Fibroblast of lung (primary cell): ENCODE results near the gene INHA. TPM values are rescaled to one million over a fixed set of nuclear protein-coding genes. Genes with fewer than 3 reads are reported as not detected.

Experiments used
- DNase-seq, 2 donors: peaks; one replicate each; pipeline versions ENCODE4 v3.0.0 to v3.0.0-alpha.2; 2010; ENCODE audit warnings: low read depth in 2 of 2
- H2AFZ ChIP-seq: 2 replicates; pipeline ENCODE4 v1.5.1; 2012; ENCODE audit warnings: low read length, control low read depth, inconsistent platforms
- H3K27ac ChIP-seq: 2 replicates; pipeline ENCODE4 v1.5.1; 2011; ENCODE audit warnings: low read length, control low read depth; ENCODE audit not compliant: insufficient read depth
- H3K27me3 ChIP-seq: 2 replicates; pipeline ENCODE4 v1.5.1; 2011; ENCODE audit warnings: mild to moderate bottlenecking, low read length; ENCODE audit not compliant: control insufficient read depth, insufficient read depth
- H3K36me3 ChIP-seq: 2 replicates; pipeline ENCODE4 v1.5.1; 2011; ENCODE audit warnings: low read length; ENCODE audit not compliant: control insufficient read depth, insufficient read depth
- H3K4me1 ChIP-seq: 2 replicates; pipeline ENCODE4 v1.5.1; 2011; ENCODE audit warnings: low read length; ENCODE audit not compliant: control insufficient read depth, insufficient read depth; ENCODE audit errors: extremely low read depth
- H3K4me2 ChIP-seq: 2 replicates; pipeline ENCODE4 v1.5.1; 2011; ENCODE audit warnings: low read length, control low read depth; ENCODE audit not compliant: insufficient read depth; ENCODE audit errors: extremely low read depth
- H3K4me3 ChIP-seq, 4 experiments: fragments of 200-600 bp in 1 of 4; sonication (generic) in 1 of 4; replicated peaks in 1 of 4; 2 replicates each; pipeline ENCODE4 v1.5.1; 2011 to 2016; ENCODE audit warnings: low read length in 4 of 4, low read depth in 3 of 4, mild to moderate bottlenecking in 3 of 4, control low read depth in 2 of 4, inconsistent platforms in 1 of 4, mixed read lengths in 1 of 4; ENCODE audit not compliant: insufficient read depth in 1 of 4; ENCODE audit errors: control extremely low read depth in 1 of 4
- H3K79me2 ChIP-seq: 2 replicates; pipeline ENCODE4 v1.5.1; 2012; ENCODE audit warnings: mild to moderate bottlenecking, low read length, inconsistent platforms; ENCODE audit not compliant: control insufficient read depth, insufficient read depth
- H3K9ac ChIP-seq: 2 replicates; pipeline ENCODE4 v1.5.1; 2011; ENCODE audit warnings: mild to moderate bottlenecking, low read length, control low read depth; ENCODE audit not compliant: insufficient read depth
- H3K9me3 ChIP-seq: 2 replicates; pipeline ENCODE4 v1.5.1; 2012; ENCODE audit warnings: low read depth, low read length; ENCODE audit not compliant: control insufficient read depth, insufficient read depth
- H4K20me1 ChIP-seq: 2 replicates; pipeline ENCODE4 v1.5.1; 2011; ENCODE audit warnings: low read length; ENCODE audit not compliant: control insufficient read depth, insufficient read depth; ENCODE audit errors: extremely low read depth
- CTCF ChIP-seq, 2 donors: IDR thresholded peaks in 1 of 2; conservative IDR thresholded peaks in 1 of 2; 1 replicate in 1 of 2; 2 replicates in 1 of 2; pipeline ENCODE4 v1.5.1; 2011 to 2012; ENCODE audit warnings: low read length in 2 of 2, control low read depth in 1 of 2, inconsistent platforms in 1 of 2, low read depth in 1 of 2, mild to moderate bottlenecking in 1 of 2
- EZH2 ChIP-seq: IDR thresholded peaks from 2 replicates; pipeline ENCODE4 v1.5.1; 2012; ENCODE audit warnings: low read length, control low read depth, mild to moderate bottlenecking; ENCODE audit errors: missing control alignments
- polyA plus RNA-seq, 2 donors: library from polyadenylated mRNA; depleted of rRNA in 1 of 2; stranded (reverse) in 1 of 2; unstranded in 1 of 2; fragments of >200 nt; gene quantifications; 2 replicates each; pipeline ENCODE4 v1.2.1, GENCODE V29; 2011 to 2012; ENCODE audit warnings: missing spikeins in 1 of 2
- total RNA-seq: library from RNA; depleted of rRNA; stranded (reverse); fragments of >200 nt; gene quantifications from 2 replicates; pipeline ENCODE4 v1.2.1, GENCODE V29; 2014

INHA gene
- total and polyA plus RNA-seq, 2 donors (not counting 1 experiment from before 2014, with no cell fraction given) = 0.15 to 0.50 TPM

- no peak for TF ChIP-seq CTCF (conservative IDR thresholded peaks at IDR 0.05 in 1 of 2, IDR thresholded peaks at IDR 0.05 in 1 of 2; ENCODE audit: low read depth in 1 of 2, low read length in 2 of 2)
- no peak for TF ChIP-seq EZH2
- Histone ChIP-seq H3K4me3 (no peak overlapping the region), H3K27me3 (peaks cover 5% of the 10 kb centered on the region), H3K9me3 (no peaks in the 10 kb centered on the region), H3K79me2 (no peaks in the 10 kb centered on the region), H3K36me3 (no peaks in the 10 kb centered on the region), H3K4me1 (peaks cover 3% of the 10 kb centered on the region), H3K9ac (no peak overlapping the region), H3K4me2 (no peak overlapping the region), H4K20me1 (no peaks in the 10 kb centered on the region), H2AFZ (no peak overlapping the region), H3K27ac (no peak overlapping the region)
- no peak for DNase-seq
These were observed 15.7 kb upstream of the INHA start for GRCh38 chr2:219556413-219556812.

- Histone ChIP-seq H3K9ac (no peak overlapping the region), H3K4me3 (no peak overlapping the region), H2AFZ (no peak overlapping the region), H3K36me3 (no peaks in the 10 kb centered on the region), H3K27me3 (no peaks in the 10 kb centered on the region), H3K27ac (no peak overlapping the region), H3K79me2 (no peaks in the 10 kb centered on the region), H3K9me3 (no peaks in the 10 kb centered on the region), H4K20me1 (no peaks in the 10 kb centered on the region), H3K4me1 (no peaks in the 10 kb centered on the region), H3K4me2 (no peak overlapping the region)
- DNase-seq = no peak
- TF ChIP-seq CTCF (conservative IDR thresholded peaks at IDR 0.05 in 1 of 2, IDR thresholded peaks at IDR 0.05 in 1 of 2; ENCODE audit: low read depth in 1 of 2, low read length in 2 of 2) (no peak), EZH2 (no peak)
These were observed 14.8 kb upstream of the INHA start for GRCh38 chr2:219557320-219557719.

- Histone ChIP-seq H3K4me1 (no peaks in the 10 kb centered on the region), H3K4me3 (no peak overlapping the region), H3K9me3 (no peaks in the 10 kb centered on the region), H3K27me3 (no peaks in the 10 kb centered on the region), H3K79me2 (no peaks in the 10 kb centered on the region), H3K27ac (no peak overlapping the region), H3K36me3 (no peaks in the 10 kb centered on the region), H2AFZ (no peak overlapping the region), H3K9ac (no peak overlapping the region), H4K20me1 (no peaks in the 10 kb centered on the region), H3K4me2 (no peak overlapping the region)
- TF ChIP-seq CTCF (conservative IDR thresholded peaks at IDR 0.05 in 1 of 2, IDR thresholded peaks at IDR 0.05 in 1 of 2; ENCODE audit: low read depth in 1 of 2, low read length in 2 of 2) (no peak), EZH2 (no peak)
- DNase-seq = no peak
These were observed 14.0 kb upstream of the INHA start for GRCh38 chr2:219557791-219558785.
